Measurements from ENCODE around the gene ZNF710.

Gene ZNF710

DNA sequence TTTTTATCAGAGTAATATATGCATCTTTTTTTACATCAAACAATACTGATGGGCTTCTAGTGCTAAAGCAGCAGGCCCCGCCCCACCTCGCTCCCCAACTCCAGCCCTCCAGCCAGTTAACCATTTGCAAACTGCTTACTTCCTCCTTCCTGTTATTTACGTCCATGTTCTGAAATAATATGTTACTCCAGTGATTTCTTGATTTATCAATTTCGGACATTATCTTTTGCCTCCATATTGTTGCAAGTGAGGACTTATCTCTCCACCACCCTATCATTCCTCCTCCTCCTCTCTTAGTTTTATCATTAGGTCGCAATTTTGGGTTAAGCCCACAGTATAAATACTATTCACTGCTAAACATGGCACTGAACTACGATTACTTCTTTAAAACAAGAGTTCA is 39.5 kb downstream of the ZNF710 start:
- no peak for DNase-seq

DNA sequence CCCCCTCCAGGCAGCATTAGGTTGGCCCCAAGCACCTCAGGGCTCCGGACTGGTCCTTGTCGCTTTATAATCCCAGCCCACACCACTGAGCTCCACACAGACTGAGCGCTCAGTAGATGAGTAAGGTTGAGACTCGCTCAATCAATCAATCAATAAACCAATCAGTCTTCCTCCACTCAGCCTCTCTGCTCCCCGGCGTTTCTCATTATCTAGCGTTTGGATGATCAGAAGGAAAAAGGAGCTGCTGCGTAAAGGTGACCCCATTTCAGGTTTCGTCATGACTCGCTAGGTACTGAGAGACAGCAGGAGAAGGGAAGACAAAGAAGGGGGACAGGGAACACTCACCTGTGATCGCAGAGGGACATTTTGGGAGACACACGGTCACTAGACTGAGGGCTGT is 41.2 kb downstream of the ZNF710 start:
- no peak for DNase-seq

DNA sequence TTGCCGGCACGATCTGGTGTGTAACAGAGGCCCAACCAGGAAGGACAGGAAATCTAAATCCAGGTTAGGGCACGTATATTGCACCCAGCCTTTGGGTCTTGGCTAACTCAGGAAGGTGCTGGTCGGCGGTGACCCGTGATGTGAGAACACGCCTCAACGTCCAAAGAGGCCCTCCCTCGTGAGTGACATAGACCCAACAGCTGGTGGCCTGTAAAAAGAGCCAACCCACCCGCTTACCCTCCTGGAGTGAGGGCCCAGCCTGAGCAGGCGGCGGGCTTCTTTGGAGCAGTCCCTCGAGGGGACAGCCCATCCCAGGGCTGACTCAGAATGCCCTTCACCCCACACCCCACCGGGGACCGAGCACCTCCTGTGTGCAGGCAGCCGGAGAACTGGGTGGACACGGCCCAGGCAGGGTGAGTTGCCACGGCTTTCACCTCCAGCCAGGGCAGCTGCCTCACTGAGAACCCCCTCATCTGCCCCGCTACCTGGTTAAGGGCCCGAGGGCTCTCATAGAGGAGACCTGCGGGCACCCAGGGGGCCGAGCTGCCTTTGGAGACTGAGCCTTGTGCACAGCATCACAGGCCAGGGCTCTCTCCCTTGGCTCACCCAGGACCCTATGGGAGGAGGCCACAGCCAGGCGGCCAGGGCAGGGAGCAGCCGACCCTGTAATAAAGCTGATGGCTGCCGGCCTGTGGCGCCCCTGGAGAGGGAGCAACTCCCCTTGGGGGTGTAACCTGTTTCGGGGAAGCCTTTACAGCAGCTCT is 41.8 kb downstream of the ZNF710 start:
- DNase-seq = no peak

DNA sequence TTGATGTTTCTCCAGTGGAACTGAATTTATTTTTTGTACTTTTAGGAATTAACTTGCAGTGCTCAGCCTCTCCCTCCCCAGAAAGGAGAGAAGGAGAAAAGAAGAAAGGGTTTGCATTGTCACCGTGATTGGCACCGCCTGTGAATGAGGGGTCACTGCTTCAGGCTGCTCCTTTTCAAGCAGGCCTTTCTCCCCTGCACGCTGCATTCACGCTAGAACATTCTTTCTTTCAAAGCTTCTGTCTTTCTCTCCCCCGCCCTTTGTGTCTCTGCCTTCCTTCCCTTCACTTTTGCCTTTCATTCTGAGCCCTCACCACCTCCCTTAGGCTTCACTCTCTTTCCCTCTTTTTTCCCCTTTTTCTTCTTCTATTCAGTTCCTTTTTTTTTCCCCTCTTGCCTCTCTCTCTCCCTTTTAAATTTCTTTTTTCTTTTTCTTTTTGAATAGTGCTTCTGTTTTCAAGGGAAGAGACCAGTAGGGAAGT is 42.4 kb downstream of the ZNF710 start:
- DNase-seq = no peak

DNA sequence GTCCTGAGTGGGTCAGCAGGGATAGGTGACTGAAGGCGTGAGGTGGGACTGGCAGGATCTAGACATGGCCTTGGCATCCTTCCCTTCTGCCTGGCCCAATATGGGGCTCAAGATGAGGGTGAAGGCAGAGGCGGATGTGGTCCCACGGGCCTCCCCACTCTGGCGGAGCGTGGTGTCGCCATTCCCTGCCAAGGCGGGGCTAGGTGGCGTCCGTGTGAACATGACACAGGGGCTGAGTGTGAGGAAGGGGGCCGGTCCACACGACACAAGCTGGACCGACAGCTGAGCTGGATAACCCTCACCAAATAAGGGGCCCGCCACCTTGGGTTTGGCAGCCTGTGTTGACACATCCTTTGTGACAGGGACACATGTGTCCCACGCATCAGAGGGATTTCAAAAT is 43.1 kb downstream of the ZNF710 start:
- DNase-seq = no peak

DNA sequence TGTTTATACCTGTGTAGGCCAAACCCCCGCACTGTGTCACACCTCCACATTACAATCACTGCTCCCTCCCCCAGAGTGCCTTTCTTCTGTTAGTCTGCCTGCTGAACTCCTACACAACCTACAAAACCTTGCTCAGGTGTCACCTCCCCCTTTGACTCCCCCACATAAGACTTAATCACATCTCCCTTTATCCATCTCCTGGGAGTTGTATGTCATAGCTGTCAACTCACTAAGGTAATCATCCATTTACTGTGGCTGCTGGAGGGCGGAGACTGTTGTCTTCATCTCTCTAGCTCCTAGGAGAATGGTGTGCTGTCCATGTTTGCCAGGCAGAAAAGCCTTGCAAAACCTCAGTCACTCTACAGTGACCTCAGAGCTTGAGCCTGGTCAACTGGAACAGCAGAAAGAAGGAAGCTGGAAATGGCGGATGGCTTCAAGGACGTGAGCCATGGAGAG is 43.8 kb downstream of the ZNF710 start:
- DNase-seq = no peak

DNA sequence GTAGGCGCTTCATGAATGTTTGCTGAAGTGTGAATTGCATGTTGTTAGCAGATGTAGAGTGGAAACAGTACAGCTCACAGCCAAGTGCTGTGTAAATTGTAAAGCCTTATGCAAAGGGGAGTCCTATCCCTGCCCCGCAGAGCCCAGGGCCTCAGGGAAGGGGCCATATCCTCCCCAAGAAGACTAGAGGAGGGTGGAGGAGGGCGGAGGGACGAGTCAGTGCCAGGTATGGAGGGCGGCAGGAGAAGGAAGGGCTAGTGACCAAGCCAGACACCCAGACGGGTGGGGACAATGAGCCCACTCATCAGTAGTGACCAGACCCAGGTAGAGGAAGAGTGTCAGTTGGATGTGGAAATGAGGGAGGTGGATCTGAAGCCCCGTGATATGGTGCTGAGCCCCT is 45.2 kb downstream of the ZNF710 start:
- DNase-seq = no peak

DNA sequence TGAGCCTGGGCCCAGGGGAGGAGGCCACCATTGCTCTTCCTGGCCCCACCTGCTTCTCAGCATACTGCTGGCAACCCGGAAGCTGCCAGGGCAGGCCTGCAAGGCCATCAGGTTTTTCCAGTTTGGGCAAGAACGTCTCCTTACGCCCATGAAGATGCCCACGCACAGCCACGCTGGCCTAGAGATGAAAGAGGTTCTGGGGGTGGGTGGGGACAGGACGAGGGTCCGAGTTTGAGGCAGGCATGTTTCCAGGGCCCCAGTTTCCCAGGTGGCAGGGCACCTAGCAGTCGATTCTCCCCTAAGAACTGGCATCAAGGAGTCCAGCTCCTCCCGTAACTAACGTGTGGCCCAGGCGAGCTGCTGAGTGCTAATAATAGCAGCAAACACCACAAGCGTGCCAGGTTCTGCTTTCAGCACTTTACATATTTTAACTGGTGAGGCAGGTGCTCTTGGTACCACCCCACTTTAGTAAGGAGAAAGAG is 45.8 kb downstream of the ZNF710 start:
- peak; percentile 55 for DNase-seq

DNA sequence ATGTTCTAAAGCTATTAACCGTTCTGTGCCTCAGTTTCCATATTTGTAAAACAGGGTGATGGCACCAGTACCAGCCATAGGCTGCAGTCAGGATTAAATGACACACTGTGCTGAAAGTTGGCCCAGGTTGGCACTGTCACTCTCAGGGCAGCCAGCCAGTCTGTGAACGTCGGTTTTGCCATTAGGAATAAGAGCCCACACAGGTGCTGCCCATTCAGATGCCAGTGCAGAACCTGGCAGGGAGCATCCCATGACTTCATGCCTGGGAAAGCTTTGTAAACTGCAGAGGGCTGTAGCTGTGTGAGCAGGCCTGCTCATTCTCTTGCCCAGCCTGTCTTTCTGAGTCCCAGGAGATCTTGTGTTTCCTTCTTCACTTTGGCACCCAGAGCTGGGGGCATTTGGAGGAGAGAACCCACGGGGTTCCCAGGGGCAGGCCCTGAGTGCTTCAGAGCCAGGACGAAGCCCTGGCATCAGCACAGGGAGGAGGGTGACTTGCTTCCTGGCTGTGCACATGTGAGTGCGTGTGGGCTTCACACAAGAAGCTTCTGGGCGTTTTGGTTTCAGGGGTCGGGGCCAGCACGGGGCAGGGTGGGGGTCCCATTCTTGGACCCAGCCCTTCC is 46.9 kb downstream of the ZNF710 start:
- DNase-seq = no peak

DNA sequence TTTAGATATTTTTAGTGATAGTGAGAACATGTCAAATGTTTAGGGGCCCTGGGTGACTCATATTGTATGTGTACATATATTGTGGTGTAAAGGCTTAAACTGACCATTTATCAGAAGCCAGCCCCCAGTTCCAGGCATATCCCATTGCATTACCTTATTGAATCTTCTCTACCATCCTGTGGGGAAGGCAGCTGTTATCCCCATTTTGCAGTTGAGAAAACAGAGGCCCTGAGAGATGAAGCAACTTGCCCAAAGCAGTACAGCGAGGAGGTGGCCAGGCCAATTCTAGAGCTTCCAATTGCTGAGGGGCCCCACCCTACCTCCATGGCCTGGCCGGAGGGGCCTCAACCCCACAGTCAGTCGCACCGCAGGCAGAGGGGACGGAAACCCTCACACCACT is 47.9 kb downstream of the ZNF710 start:
- DNase-seq = no peak

DNA sequence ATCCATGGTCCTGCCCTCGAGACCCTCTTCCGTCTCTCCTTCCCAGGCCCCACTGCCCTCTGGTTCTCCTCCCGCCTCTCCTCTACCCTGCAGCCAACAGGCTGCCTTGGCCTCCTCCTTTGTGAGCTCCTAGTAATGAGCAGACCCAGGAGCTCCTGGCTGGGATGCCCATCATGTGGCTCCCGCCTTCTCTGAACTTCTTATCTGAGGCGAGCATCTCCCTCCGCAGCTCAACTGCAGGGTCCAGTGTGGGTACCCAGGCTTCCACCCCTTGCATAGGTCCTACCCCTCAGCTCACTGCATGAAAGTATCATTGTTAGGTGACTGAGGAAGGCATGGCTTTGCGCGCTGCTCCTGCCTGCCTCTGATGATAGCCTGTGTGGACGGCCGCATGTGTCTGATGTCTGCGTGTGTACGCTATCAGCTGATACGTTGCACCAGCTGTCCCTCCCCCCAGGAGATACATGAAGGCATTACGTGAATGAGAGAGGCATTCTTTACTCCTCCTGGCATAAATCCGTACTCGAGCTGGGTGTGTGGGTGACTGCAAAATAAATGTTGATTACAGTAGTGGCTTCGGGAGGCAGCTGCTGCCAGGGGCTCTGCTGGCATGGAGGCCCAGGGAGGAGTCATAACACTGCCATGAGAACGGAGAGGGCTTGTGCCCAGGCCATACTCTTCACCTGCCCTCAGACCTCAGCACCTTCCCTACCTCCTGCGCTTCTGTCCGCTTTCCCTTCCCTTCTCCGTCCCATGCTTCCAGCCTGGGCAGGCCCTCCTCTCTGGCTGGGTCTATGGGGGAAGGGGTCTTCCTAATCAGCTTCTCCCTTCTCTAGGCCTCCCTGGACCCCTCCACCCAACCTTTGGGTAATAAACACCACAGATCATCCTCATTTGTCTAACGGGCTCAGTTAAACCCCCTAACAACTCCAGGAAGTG is 48.8 kb downstream of the ZNF710 start:
- DNase-seq = no peak

DNA sequence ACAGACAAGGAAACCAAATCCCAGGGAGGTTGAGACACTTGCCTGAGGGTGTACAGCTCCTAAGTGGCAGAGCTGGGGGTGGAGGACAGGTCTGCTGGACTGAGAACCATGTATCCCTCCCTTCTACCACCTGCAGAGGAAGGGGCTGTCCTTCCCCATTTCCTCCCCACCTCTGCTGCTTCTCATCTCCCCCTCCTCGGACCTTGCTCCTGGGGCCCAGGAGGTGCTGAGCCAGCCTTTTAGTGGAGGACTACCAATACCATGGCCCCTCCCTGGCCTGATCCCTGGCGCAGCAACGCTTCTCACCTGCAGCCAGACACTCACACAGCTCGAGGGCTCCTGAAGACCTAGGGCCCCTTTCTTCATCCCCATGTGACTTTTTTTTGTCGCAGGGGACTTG is 50.8 kb downstream of the ZNF710 start:
- no peak for DNase-seq

DNA sequence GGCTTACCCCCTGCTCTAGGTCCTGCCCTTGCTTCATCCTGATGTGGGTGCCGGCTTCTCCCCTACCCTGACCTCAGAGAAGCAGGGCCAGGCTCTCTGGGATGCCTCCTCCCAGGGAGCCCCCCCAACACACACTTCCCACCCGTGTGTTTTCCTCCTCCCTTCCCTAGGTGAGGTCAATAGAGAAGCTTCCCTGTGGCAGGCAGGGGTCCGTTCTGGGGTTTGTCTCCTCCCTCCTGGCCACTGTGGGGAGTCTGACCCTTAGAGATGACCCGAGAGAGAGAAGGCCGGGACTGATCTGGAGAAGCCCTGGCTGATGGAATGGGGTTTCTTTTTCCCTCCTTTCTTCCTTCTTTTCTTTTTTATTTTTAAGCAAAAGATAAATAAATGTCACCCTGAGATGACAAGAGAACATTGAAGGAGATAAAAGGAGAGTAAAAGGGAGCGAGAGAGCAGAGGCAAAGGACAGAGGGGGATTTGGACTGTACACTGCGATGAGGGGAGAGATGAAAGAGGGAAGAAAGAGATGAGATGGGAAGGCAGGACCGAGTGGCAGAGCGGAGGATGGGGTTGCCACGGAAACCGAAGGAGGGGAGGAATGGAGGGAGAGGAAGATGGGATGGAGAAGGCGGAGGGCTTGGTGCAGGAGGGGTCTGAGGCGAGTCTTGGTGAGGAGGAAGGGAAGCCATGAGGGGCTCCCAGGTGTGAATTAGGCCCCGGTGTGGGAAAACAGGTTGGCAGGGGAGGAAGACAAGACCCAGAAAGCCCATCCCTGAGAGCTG is 52.8 kb downstream of the ZNF710 start:
- no peak for DNase-seq

DNA sequence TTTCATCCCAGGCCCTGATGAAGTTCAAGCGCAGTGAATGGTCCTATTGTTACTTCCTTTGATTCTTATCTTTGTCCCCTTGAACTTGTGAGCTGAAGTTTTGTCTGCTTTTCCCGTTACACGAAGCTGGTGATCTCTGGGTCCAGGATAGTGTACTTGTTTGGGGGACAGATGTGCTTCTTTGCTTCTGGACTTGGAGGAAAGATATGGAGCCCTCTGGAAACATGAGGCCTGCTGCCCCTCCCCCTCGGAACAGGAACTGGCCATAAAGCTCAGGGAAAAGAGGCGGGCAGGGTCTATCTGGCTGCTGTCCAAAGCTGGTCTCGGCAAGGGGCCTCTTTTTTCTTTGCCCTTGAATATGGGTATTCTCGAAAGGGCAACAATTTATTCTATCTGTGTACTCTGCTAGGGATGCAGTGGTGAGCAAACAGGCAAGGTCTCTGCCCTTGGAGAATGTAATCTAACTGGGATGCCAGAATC is 53.5 kb downstream of the ZNF710 start:
- DNase-seq = peak; percentile 41

DNA sequence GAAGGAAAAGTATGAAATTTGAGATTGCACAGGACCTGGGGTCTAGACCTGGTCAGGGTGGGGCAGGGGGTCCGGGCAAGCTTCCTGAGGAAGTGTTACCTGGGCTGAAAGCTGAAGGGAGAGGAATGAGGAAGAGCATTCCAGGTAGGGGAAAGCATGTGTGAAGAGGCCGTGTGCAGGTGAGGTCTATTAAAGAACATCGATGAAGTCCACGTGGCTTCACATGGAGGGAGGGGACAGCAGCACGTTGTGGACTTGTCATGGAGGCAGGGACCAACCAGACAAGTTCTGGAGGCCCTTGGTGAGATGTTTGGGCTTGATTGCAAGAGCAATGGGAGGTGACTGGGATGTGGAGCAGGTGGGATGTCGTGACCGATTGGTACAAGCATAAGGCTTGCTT is 54.1 kb downstream of the ZNF710 start:
- DNase-seq = no peak

DNA sequence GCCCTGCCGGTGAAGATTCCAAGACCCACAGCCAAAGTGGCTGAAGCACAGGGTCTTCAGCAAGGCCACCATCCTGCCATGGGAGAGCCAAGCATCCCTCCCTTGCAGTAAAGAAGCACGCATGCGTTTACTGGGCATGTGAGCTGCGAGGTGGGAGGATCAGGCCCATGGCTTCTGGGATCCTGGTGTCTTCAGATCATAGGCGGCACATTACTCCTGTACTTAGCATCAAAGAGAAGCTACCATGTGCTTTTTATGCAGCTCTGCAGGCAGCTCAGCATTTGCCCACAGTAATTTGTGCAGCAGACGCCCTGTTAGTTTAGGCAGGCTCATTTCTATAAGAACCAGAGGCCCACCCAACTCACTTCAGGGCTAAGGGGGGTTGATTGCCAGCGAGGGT is 55.4 kb downstream of the ZNF710 start:
- no peak for DNase-seq

DNA sequence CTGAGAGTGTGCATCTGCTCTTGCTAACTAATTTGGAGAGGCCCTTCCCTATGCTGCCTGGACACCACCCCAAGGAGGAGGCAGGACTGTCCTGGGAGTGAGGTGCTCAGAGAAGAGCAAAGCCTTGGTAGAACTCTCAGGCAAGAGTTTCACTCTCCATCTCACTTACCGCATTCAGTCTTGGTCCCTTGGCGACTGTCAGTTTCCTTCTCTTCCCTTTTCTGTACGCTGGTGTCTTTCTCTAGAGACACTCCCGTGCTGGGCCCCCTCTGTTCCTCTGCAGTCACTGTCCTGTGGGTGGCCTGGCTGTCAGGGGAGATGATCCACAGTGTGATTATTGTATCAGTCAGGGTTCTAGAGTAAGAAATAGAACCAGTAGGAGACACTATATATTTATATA is 57.2 kb downstream of the ZNF710 start:
- no peak for DNase-seq

DNA sequence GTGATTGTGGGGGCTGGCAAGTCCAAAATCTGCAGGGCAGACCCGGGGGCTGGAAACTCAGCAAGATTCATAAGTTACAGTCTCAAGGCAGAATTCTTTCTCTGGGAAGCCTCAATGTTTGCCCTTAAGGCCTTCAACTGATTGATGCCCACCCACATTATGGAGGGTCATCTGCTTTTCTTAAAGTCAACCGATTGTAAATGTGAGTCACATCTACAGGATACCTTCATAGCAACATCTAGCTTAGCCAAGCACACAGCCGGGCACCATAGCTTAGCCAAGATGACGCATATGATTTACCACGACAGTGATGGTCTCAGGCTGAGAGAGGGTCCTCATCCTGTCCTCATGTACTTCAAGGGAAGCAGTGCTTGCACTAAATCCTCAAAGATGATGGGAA is 57.7 kb downstream of the ZNF710 start:
- no peak for DNase-seq

DNA sequence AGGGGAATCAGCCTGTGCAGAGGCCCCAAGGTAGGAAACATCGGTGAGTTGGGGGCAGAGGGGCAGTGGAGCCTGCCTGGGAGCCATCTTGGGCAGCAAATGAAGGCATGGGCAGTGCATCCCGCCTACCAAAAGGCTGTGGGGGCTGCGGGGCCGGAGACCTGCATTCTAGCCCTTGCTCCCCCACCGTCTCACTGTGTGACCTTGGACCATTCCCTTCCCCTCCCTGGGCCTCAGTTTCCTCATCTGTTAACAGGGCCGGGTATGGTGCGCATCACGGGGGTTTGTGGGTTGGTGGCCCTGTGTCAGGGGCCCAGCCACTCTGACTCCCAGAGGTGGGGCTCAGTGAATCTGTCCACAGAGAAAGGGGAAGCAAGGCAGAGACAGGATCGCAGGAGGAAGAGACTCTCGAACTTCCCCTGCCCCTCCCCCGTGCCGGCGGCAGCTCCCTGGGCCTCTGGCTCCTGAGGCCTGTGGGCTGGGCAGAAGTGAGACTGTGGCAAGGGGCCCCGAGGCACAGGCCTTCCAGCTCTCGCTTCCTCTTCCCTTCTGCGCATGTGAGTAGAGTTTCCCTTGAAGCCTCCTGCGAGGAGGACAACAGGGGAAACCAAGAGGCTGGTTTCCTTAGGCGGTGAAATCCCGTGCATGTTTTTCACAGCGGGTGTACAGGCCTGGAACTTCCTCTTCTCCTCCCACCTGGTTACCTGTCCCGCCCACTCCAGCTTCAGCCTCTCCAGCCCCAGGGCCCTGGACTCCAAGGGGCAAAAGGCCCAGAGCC is 58.3 kb downstream of the ZNF710 start:
- no peak for DNase-seq

DNA sequence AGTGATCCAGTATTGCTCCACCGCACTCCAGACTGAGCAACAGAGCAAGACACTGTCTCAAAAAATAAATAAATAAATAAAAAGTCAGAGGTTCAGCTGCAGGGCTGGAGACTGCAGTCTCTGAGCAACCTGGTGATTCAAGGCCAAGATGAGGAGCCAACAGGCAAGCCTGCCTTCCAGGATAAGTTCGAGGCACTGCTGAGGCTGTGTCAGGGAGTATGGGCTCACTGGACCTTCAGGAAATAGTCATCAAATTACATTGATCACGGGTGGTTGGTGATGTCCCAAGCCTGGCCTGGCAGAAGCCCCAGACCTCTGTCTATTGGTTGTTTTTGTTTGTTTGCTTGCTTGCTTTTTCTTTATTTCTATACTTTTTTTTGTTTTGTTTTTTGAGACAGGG is 59.7 kb downstream of the ZNF710 start:
- DNase-seq = no peak

DNA sequence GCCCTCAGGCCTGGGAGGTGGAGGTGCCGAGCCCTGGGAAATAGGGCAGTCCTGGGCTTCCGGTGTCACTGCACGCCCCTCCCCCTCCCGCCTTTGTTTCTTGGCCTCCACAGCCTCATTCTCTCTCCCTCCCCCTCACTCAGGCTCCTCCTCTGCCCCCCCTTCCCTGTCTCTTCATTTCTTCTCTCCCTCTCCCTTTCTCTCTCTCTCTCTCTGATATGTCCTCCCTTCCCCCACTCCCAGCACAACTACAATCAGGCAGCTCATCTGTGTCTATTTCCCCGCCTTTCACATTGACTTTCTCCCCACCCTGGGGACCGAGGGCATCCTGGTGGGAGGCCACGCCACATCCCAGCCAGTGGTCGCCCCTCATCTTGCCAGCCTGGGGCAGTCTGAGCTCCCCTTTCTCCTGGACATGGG is 60.9 kb downstream of the ZNF710 start:
- peak; percentile 68 for DNase-seq
